ENCODE data around the gene ISOC2. TPM values are rescaled to one million over a fixed set of nuclear protein-coding genes. Genes with fewer than 3 reads are reported as not detected.
A peak's percentile ranks its signal among the peaks of the same experiment; 100 is the strongest.
"Not testable (repeated sequence)": the region's sequence is repeated elsewhere in the genome, so short reads cannot be mapped to it uniquely, and the experiment has no call there.

The ISOC2 gene
- total RNA-seq, 2 donors from 2014 or later = 19.5 to 20.3 TPM

DNA sequence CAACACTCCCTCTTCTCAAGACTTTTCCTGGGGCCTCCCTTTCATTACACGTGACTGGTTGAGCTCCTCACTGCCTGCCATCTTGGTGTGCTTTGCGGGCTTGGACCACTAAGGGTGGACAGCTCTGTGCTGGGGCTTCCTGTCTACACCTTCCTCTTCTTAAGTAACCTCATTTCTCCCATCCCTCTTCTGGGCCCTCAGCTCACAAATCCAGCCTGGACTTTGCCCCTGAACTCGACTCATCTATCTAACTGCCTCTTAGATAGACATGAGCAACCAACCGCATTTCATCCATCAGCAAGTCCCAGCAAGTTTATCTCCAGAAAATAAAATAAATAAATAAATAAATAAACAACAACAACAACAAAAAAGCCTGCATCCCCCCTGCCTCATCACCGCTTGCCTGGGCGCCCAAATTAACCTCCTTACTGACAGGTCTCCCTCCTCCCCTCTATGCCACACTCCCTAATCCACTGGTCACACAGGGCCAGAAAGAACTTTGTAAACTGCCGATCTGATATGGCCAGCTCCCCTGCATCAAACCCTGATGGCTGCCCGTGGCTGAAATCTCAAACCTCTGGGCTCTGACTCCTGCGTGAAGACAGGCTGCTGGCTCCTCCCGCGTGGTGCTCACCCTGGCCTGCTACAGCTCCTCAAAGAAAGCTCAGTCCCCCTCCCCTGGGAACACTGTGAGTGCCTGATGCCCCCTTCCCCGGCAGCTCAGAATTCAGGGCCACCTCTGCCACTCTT is 7.8 kb downstream of the ISOC2 start:
- Mint-ChIP-seq H3K4me3 (peak overlapping the region in 1 of 2 donors; percentile 59), H3K36me3 (ENCODE audit: insufficient read depth in 2 of 2) (peaks cover 4 to 7% of the 10 kb centered on the region in 2 donors), H3K27me3 (ENCODE audit: low read depth) (peaks cover 20% of the 10 kb centered on the region), H3K9me3 (no peaks in the 10 kb centered on the region), H3K27ac (no peak overlapping the region), H3K4me1 (ENCODE audit: low read depth) (peaks cover 5% of the 10 kb centered on the region)
- DNase-seq = no peak
- no peak for ATAC-seq (replicated peaks in 1 of 2)

DNA sequence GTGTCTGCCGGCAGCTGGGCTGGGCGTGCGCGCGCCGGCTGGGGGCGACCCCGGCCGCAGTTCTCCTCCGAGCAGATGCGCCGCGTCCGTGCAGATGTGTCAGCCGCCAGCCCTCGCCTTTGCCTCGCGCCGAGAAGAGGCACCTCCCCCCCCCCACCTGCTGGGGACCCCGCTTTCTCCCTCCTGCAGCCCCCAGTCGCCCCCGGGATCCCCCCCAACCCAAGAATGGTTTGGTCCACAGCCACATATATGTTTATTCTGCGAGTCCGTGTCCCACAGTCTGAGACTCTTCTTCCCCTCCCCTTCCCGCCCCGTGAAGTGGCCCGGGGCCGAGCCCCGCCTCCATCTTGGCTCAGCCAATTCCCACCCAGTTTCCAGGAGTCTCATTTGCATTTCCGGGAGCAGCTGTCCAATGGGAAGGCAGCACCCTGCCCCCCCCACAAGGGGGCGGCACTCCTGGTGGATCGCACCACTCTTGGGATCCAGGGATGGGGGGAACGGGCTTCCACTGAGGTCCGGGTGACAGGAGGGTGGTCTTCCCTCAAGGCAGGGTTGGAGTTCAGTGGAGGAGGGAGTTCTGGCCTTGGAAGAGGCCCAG is 8.6 kb downstream of the ISOC2 start:
- no peak overlapping the region for H3K27ac Mint-ChIP-seq
- peak; percentile 56 for ATAC-seq (replicated peaks in 1 of 2)

DNA sequence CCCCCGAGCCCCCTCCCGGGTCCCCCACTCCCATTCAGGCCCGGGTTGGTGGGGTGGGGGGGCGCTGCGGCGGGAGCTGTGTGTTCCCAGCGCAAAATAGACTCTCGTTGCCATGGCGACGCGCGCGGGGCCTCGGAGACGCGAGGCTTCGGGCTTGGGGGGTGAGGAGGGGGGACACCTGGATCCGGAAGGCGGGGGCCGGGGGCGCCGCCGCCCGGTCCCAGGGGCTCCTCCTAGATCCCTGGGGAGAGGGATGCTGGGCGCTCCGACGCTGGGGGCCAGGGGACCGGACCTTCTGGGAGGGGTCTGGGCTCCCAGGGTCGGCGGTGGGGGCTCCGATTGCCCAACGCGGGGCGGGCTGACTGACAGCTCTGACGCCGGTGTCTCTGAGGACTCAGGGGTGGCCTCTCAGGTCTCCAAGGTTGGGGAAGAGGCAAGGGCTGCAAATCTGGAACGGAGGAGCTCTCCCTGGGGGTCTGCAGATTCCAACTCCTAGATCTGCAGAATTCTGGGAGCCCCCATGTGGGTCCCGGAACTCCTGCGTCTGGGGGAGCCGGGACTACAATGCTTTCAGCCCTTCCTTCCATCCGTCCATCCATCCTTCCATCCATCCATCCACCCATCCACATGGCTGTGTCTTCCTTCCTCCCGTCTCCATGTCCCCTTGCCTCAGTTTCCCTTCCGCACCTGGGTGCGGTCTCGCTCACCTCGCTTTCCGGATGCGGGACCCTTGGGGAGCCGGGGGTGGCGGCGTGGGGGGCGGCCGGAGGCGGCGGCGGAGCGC is 9.3 kb downstream of the ISOC2 start:
- Mint-ChIP-seq H3K27ac (no peak overlapping the region), H3K4me3 (peak overlapping the region; percentile 80 to 81)

More for the DNA sequence above, 8.6 kb downstream of the ISOC2 start:
- Mint-ChIP-seq H3K27me3 (ENCODE audit: low read depth) (peaks cover 20% of the 10 kb centered on the region), H3K9me3 (no peaks in the 10 kb centered on the region), H3K4me1 (ENCODE audit: low read depth) (peaks cover 5% of the 10 kb centered on the region), H3K4me3 (peak overlapping the region in 1 of 2 donors; percentile 59), H3K36me3 (ENCODE audit: insufficient read depth in 2 of 2) (peaks cover 4 to 7% of the 10 kb centered on the region in 2 donors)
- DNase-seq = peak; percentile 41 to 43

DNA sequence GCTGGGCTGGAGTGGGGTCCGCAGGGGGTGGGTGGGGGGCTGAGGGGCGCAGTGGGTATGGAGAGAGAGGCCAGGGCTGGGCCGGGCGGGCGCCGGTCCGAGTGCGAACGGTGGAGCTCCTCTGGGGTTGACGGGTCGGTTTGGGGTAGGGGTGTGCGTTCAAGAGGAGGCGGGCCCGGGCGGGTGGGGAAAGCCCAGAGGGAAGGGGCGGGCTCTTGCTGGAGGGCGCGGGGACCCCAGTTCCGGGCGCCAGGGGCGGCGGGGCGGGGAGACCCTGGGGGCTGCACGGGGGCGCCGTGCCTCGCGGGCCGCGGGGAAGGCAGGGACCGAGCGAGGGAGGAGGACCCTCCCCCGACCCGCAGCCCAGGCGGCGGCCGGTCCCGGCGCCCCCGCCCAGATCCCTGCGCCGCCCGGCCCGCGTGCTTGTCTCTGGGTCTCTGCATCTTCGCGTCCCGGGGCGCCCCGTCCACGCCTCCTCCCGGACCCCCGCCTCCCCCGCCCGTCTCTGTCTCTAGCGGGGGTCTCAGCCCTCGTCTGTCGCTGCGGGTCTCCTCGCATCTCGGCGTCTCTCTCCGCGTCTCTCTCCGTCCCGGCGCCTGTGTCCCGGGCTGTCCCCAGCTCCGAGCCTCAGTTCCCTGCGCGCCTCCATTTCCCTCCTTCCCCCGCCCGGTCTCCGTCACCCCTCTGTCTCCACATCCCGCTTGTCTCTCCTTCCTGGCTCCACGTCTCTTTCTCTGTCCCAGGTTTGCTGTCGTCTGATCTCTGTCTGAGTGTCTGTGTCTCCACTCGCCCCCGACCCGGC is 10.1 kb downstream of the ISOC2 start:
- H3K27ac Mint-ChIP-seq = no peak overlapping the region
- peaks cover 5% of the 10 kb centered on the region for H3K4me1 Mint-ChIP-seq (ENCODE audit: low read depth)
- DNase-seq (no peak), ATAC-seq (replicated peaks in 1 of 2) (peak; percentile 33 to 36)
- peak overlapping the region; percentile 80 to 81 for H3K4me3 Mint-ChIP-seq
- H3K9me3 Mint-ChIP-seq = no peaks in the 10 kb centered on the region
- peaks cover 20% of the 10 kb centered on the region for H3K27me3 Mint-ChIP-seq (ENCODE audit: low read depth)
- H3K36me3 Mint-ChIP-seq (ENCODE audit: insufficient read depth in 2 of 2) = peaks cover 4 to 7% of the 10 kb centered on the region in 2 donors

More for the DNA sequence above, 9.3 kb downstream of the ISOC2 start:
- Mint-ChIP-seq H3K36me3 (ENCODE audit: insufficient read depth in 2 of 2) (peaks cover 4 to 7% of the 10 kb centered on the region in 2 donors), H3K27me3 (ENCODE audit: low read depth) (peaks cover 20% of the 10 kb centered on the region), H3K4me1 (ENCODE audit: low read depth) (peaks cover 5% of the 10 kb centered on the region), H3K9me3 (no peaks in the 10 kb centered on the region)
- DNase-seq (no peak), ATAC-seq (replicated peaks in 1 of 2) (no peak)

DNA sequence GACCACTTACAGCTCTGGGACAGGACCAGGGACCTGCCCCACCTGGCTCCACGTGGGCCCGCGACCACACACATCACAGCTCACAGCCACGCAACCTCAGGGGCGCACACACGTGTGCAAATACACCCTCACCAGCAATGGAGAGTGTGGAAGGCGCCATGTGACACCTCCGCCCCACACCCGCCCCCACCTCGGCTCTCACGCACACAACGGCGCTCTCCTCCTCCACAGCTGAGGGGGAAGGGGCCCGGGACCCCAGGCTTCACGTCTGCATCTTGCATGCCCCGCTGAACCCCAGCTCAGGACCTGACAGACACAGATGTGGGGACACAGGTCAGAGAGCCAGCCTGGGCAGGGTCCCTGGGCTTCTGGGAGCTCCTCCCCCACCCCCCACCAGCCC is 12.0 kb downstream of the ISOC2 start:
- Mint-ChIP-seq H3K27me3 (ENCODE audit: low read depth) (peaks cover 34% of the 10 kb centered on the region), H3K27ac (no peak overlapping the region), H3K4me1 (ENCODE audit: low read depth) (peaks cover 5% of the 10 kb centered on the region), H3K9me3 (no peaks in the 10 kb centered on the region), H3K36me3 (ENCODE audit: insufficient read depth in 2 of 2) (peaks cover 2 to 7% of the 10 kb centered on the region in 2 donors), H3K4me3 (no peak overlapping the region)
- no peak for ATAC-seq (replicated peaks in 1 of 2)
- DNase-seq = no peak

DNA sequence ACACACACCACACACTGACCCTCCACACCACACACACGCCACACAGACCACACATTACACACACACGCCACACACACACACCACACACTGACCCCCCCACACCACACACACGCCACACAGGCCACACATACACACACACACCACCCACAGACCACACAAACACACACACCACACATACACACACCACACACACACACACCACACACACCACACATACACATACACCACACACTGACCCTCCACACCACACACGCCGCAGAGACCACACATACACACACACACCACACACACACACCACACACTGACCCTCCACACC is 13.3 kb downstream of the ISOC2 start:
- not testable (repeated sequence) for H3K27ac Mint-ChIP-seq; H3K4me3 Mint-ChIP-seq; ATAC-seq (replicated peaks in 1 of 2); H3K9me3 Mint-ChIP-seq; H3K36me3 Mint-ChIP-seq (ENCODE audit: insufficient read depth in 2 of 2); DNase-seq
- peaks cover 36% of the 10 kb centered on the region for H3K27me3 Mint-ChIP-seq (ENCODE audit: low read depth)
- H3K4me1 Mint-ChIP-seq (ENCODE audit: low read depth) = peaks cover 13% of the 10 kb centered on the region

DNA sequence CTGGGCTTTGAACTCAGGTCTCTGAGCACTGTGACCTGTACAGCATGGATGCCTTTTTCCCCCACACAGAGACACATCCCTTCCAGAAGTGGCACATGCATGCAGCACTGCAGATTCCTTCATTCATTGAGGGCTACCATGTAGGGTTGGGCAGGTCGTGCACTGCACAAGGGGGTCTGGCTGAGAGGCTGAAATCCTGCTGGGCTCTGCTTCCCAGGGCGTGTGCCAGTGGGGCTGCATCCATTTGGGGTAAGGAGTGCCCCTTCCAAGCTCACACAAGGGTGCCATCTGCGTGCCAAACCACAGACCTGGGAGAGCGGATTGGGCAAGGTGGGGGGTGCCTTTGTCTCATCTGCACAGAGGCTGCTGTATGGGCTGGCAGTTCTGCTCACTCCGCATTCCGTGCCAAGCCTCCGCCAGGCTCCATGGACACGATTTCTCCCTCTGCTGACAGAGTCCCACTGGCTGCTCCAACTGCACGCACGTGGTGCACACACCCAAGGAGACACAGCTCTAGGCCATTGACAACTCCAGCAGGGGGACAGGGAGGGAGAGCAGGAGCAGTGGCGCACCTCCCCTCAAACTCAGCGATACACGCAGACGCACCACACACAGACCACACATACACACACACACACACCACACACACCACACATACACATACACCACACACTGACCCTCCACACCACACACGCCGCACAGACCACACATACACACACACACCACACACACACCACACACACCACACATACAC is 13.8 kb downstream of the ISOC2 start:
- Mint-ChIP-seq H3K27ac (no peak overlapping the region), H3K9me3 (no peaks in the 10 kb centered on the region), H3K4me1 (ENCODE audit: low read depth) (peaks cover 17% of the 10 kb centered on the region), H3K36me3 (ENCODE audit: insufficient read depth in 2 of 2) (peaks cover 0 to 2% of the 10 kb centered on the region in 2 donors), H3K27me3 (ENCODE audit: low read depth) (peaks cover 39% of the 10 kb centered on the region), H3K4me3 (no peak overlapping the region)
- DNase-seq (no peak), ATAC-seq (replicated peaks in 1 of 2) (peak; percentile 15 to 31)

DNA sequence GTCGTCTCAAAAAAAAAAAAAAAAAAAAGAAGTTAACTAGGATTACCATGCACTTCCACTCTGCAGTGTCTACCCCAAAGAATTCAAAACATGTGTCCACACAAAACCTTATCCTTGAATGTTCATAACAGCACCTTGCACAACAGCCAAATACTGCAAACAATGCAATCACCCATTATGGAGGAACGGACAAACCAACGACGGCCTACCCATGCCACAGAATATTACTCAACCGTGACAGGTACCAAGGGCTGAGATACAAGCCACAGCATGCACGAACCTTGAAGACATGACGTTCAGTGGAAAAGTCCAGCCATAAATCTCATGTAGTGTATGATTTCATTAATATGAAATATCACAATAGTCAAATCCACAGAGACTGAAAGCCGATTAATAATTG is 15.4 kb downstream of the ISOC2 start:
- Mint-ChIP-seq H3K4me1 (ENCODE audit: low read depth) (peaks cover 21% of the 10 kb centered on the region), H3K36me3 (ENCODE audit: insufficient read depth in 2 of 2) (peaks cover 3 to 5% of the 10 kb centered on the region in 2 donors), H3K27me3 (ENCODE audit: low read depth) (peaks cover 40% of the 10 kb centered on the region), H3K4me3 (no peak overlapping the region), H3K9me3 (no peaks in the 10 kb centered on the region), H3K27ac (no peak overlapping the region)
- no peak for ATAC-seq (replicated peaks in 1 of 2)
- DNase-seq = no peak

DNA sequence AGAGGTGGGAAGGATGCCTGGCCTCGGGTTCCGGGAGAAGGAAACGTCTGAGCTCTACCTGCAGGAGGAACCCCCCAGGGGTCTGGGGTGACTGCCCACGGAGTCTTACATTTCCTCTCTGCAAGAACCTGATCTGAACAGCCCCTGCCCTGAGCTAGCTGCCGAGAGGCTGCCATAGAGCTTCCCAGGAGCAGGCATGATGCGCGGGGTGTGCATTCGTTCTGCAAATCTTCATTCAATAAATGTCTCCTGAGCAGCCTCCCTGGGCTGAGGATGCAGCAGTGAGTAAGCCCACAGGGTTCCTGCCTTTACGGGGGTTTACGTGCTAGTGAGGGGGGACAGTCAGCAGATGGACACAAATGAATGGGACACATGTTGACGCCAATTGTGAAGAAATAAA is 16.8 kb downstream of the ISOC2 start:
- peaks cover 5 to 6% of the 10 kb centered on the region in 2 donors for H3K36me3 Mint-ChIP-seq (ENCODE audit: insufficient read depth in 2 of 2)
- peaks cover 25% of the 10 kb centered on the region for H3K4me1 Mint-ChIP-seq (ENCODE audit: low read depth)
- no peak overlapping the region for H3K4me3 Mint-ChIP-seq
- H3K9me3 Mint-ChIP-seq = peaks cover 0 to 2% of the 10 kb centered on the region in 2 donors
- H3K27me3 Mint-ChIP-seq (ENCODE audit: low read depth) = peaks cover 51% of the 10 kb centered on the region
- H3K27ac Mint-ChIP-seq = no peak overlapping the region
- ATAC-seq (replicated peaks in 1 of 2) (no peak), DNase-seq (no peak)

DNA sequence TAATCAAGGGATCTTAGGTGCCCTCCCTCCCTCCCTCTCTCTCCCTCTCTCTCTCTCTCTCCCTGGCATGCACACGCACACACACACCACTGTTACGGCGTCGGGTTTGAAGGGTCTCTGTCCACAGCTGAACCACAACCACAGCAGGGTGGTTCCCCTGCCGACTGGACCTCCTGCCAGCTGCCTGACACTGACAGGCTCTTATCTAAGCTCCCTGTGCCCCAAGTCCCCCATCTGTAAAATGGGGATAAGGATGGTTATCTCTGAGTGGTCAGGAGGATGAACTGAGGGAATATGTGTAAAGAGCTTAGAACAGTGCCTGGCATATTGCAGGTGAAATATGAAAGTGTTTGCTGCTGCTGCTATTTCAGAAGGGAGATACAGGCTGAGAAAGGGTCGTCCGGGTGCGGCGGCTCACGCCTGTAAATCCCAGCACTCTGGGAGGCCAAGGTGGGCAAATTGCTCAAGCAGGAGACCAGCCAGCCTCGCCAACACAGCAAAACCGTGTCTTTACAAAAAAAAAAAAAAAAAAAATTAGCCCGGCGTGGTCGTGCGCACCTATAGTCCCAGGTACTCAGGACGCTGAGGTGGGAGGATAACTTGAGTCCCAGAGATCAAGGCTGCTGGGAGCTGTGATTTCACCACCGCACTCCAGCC is 17.5 kb downstream of the ISOC2 start:
- ATAC-seq (replicated peaks in 1 of 2) = no peak
- no peak overlapping the region for H3K27ac Mint-ChIP-seq
- peaks cover 0 to 2% of the 10 kb centered on the region in 2 donors for H3K9me3 Mint-ChIP-seq
- no peak for DNase-seq
- H3K4me3 Mint-ChIP-seq = no peak overlapping the region
- peaks cover 58% of the 10 kb centered on the region for H3K27me3 Mint-ChIP-seq (ENCODE audit: low read depth)
- H3K4me1 Mint-ChIP-seq (ENCODE audit: low read depth) = peaks cover 25% of the 10 kb centered on the region
- H3K36me3 Mint-ChIP-seq (ENCODE audit: insufficient read depth in 2 of 2) = peaks cover 5 to 6% of the 10 kb centered on the region in 2 donors

DNA sequence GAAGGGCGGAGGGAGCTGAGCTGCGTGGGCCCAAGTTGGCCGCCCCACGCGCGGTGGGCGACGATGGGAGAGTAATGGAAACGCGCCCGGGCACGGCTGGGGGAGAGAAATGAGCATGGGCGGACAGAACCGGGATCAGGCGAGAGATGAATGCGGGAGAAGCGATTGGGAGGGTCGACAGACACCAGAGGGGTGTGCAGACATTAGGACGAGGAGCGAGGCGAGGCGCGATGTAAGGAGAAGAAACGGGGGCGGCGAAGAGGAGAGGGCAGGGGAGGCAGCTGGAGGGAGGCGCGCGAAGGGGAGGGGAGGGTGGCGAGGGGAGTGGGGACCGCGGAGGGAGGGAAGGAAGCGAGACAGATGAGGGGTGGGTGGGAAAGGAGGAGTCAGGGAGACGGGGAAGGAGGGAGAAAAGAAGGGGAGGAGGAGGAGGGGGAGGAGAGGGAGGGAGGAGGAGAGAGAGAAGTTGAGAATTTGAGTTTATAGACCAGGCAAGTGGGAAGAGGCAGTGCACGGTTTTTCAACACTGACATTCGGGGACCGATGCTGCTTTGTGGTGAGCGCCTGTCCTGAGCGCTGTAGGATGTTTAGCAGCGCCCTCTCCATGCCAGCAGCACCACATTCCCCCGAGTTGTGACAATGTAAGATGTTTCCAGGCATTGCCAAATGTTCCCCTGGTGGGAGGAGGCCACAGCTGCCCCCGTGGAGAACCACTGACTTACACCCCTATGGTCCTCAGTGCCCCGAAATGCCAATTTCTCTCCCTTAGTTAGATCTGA is 18.2 kb downstream of the ISOC2 start, which contains the start of gene SHISA7:
SHISA7 (minus strand) TSS at position 256 of the 779 bp plus-strand sequence. CDS start 437 bp downstream, outside the sequence.
- H3K27me3 Mint-ChIP-seq (ENCODE audit: low read depth) = peaks cover 62% of the 10 kb centered on the region
- H3K4me3 Mint-ChIP-seq = peak within 1 kb of the TSS; percentile 44 to 53
- ATAC-seq (replicated peaks in 1 of 2) (no peak), DNase-seq (no peak)
- H3K9me3 Mint-ChIP-seq = peaks cover 0 to 2% of the 10 kb centered on the region in 2 donors
- H3K27ac Mint-ChIP-seq = no peak within 1 kb of the TSS
- peaks cover 5 to 6% of the 10 kb centered on the region in 2 donors for H3K36me3 Mint-ChIP-seq (ENCODE audit: insufficient read depth in 2 of 2)
- H3K4me1 Mint-ChIP-seq (ENCODE audit: low read depth) = peaks cover 25% of the 10 kb centered on the region
